Activated CD4-positive, alpha-beta T cell treated with anti-CD3 and anti-CD28 coated beads, Interleukin-2, amount 50 U/mL, for 4 hours (primary cell): ENCODE measurements around the gene TCF4.

ENCODE experiments used
- DNase-seq, 2 experiments: peaks; one replicate each; pipeline ENCODE4 v3.0.0-alpha.2; 2020

Gene TCF4

GRCh38 chr18:55214969-55215368 lies 373.0 kb downstream of the TCF4 start:
- no peak for DNase-seq

GRCh38 chr18:55214534-55214933 lies 373.5 kb downstream of the TCF4 start:
- DNase-seq: no peak

DNA sequence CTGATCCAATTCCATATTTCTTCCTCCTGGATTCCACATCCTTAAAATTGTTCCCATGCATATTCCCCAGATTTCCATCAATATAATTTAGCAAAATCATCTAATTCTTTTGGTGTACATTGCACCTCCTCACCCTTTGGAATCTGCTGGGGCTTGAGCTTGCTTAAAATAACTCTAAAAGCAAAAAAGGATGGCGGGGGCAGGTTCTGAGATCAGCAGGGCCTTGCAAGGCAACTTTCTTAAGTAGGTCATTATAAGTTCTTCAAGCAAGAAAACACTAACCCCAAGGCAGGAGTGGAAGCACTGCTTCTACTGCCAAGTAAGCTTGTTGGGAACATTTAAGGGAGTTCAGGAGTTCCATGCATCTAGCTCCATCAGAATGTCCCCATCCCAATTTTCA lies 374.4 kb downstream of the TCF4 start:
- no peak for DNase-seq

DNA sequence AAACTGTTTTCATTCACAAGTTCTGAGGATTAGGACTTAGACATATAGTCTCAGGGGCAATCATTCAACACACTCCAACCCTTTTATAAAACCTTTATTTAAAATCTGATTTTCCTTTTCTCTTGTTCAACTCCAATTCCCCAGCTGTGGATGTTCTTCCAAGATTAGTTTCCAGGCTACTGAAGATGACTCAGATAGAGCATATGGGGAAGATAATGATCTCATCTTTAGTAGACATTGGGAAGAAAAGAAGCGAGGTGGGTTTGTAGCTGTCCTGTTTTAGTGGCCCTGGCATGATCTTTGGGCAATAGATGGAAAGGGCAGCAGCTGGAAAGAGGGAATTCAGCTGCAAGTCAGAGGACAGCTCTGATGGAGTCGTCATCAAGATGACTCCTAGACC lies 381.1 kb downstream of the TCF4 start:
- DNase-seq: no peak

DNA sequence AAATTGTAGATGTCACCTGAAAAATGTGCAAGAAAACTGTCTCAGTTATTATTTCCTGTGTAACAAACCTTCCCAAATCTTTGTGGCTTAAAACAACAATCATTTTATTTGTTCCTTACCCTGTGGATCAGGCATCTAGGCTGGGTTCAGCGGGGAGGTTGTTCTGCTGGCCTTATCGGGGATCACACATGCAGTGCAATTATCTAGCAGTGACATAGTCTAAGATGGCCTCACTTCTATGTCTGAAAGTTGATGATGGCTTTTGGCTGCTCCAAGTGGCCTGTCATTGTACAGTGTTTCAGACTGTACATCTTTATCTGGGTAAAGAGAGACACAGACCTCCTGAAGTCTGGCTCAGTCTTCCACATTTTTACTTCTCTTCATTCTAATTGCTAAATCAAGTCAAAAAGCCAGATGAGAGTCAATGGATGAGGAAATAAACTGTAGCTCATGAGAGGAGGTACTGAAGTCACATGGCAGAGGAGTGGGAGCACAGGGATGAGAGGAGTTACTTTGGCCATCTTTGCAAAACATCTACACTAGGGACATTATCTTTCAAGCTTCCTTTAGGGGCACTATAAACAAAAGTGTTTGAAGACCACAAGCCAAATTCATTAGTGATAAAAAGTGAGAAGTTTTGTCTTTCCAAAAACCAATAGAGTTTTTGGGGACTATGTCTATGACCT lies 385.6 kb downstream of the TCF4 start:
- no peak for DNase-seq

DNA sequence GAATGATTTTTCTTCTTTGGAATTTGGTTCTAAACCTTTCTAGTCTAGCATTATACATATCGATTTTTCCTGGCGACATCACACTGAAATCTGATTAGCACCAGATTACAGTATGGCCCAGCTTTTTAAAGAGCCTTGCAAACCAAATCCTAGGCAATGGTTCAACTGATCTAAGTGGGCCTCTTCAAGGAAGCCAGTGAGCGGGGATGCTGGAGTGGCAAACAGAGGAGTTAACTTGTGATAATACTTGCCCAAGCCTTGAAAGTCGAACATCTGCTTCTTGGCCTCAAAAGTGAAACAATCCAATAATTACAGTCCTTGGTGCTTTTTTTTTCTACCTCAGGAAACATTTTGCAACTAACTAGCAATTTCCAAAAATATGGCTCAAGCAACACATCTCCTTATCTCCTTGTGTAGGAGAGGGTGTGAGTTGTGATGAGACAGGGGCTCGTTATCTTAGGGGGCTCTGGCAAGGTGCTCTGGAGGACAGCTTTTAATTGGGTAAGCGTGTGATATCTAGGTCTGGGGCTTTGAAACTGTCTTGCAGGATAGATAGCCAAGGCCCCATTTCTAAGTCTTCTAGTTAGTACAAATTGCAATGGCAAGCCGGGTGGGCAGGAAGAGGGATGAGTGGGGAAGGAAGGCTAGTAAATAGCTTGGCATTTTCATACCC lies 388.6 kb downstream of the TCF4 start:
- no peak for DNase-seq

GRCh38 chr18:55195863-55196262 lies 392.1 kb downstream of the TCF4 start:
- no peak for DNase-seq

- DNase-seq: no peak
Measured at GRCh38 chr18:55189972-55190371, 398.0 kb downstream of the TCF4 start.

DNA sequence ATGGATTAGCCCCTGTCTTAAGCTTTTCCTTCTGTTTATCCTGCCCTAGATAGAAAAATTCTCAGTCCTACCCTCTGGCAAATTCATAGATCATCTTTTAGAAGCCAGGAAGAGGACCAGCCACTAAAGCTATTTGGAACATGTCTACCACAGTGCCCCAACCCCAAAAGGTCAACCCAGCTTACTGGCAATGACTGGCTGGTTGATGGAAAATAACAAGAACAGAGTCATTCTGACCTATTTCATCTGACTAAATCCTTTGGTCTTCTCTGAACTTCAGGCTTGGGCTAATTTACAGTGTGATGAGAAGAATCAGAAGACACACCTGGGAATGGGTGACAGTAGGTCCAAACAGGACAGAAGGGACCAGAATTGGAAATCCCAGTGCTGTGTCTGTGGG lies 401.4 kb downstream of the TCF4 start:
- no peak for DNase-seq

DNA sequence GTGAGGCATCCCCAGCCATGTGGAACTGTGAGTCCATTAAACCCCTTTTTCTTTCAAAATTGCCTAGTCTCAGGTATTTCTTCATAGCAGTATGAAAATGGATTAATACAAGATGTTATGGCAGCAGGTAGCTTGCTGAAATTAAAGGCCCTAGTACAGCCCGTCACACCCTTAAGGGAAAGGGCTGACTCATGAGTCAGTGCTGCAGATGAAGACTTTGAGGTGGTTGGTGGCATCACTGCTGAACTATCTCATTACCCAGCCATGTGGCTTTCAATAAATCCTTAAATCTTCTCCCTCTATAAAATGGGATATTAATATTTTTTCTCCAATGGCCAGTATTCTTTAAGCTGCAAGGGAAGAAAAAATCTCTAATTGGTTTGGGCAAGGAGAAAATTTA lies 402.6 kb downstream of the TCF4 start:
- no peak for DNase-seq

GRCh38 chr18:55179835-55180234 lies 408.2 kb downstream of the TCF4 start:
- DNase-seq: no peak

DNA sequence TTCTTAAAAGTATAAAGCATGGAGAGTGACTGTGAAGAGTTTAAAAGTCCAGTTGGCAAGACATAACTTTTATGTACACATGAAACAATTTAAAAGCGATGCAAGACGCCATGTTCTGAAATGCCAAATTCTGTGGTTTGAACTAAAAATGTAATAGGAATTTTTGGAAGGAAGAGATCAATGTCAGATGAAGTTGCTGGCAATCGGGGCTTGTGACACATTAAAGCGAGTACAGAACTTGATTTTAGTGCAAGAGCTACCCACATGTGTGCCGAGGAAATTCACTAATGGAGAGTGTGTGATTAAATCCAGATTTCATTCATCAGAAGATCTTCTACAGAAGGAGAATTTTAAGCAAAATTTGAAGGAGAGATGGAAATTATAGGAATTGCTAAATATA lies 408.6 kb downstream of the TCF4 start:
- no peak for DNase-seq

DNA sequence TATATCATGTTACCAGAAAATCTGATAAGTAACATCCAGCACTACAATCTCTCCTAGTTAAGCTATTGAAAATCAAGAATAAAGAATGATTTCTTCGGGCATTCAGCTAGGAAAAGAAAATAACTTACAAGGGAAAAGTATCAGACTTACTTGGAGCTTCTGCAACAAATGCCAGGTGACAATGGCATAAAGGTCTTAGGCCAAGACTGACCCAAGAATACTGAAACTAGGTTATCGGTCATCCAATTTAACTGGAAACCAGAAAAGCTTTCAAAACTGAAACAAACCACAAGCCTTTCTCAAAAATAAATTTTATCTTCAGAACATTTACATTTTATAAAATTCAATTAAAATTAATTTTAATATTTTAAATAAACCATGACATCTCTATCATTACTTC lies 414.7 kb downstream of the TCF4 start:
- DNase-seq: no peak
